Ramos (cell line): ENCODE results near the gene IFI6.

Source experiments
- in situ Hi-C: fragments of 300-500 bp; cut with MboI; formaldehyde crosslinking; loops from one replicate; pipeline ENCODE4 v1.14.3; 2022; ENCODE audit warnings: low sequenced_read_pairs; ENCODE audit not compliant: unreplicated experiment

IFI6 gene

GRCh38 chr1:27676410-27676809 is 4.4 kb upstream of the IFI6 start:
- in situ Hi-C loops, result loop anchor here (10.0 kb wide), 1 partner anchor 278 kb away; the partner anchor contains the start of gene XKR8

GRCh38 chr1:27672750-27673112 is 739 bp upstream of the IFI6 start:
- in situ Hi-C loops, result loop anchor here (10.0 kb wide), 1 partner anchor 282 kb away; the partner anchor contains the start of gene XKR8

DNA sequence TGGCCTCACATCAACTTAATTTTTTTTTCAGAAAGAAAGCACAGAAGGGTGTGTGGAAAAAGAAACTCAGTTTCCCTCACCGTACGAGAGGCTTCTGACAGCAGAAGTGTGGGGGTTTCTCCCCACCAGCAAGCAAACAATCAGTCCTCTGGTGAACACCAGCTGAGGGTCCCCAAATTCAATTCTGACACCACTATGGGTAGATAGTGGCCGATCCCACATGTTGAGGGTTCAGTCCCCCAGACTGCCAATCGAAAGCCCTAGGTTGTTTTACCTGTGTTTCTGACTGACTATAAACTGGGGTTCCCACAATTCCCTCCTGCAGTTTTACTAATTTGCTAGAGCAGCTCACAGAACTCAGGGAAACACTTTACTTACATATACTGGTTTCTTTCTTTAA is 2.1 kb downstream of the IFI6 start:
- in situ Hi-C loops, result loop anchor here (10.0 kb wide), 1 partner anchor 285 kb away; the partner anchor contains the start of gene XKR8

GRCh38 chr1:27668808-27669723 is 2.9 kb downstream of the IFI6 start:
- in situ Hi-C loops, result no loop called here

- in situ Hi-C loops, result no loop called here
Measured at GRCh38 chr1:27668121-27668807, 3.7 kb downstream of the IFI6 start.

DNA sequence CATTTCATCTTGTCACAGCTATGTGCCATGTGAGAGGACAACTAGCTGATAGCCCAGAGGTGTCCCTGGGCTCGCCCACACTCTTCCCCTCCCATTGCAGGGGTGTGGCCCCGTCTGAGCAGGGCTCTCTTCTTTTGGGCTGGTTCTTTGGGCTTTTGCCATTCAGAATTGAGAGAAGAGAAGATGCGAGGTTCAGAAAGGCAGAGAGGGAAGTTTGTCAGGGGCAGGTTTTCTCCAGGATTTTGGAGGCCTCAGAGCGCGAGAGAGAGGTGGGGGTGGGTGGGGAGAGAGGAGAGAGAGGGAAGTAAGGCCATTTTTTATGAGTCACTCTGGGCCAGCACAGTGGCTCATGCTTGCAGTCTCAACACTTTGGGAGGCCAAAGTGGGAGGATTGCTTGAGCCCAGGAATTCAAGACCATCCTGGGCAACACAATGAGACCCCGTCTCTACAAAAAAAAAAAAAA is 5.2 kb downstream of the IFI6 start:
- in situ Hi-C loops, result no loop called here

GRCh38 chr1:27666294-27666693 is 5.7 kb downstream of the IFI6 start:
- in situ Hi-C loops, result no loop called here

- in situ Hi-C loops, result no loop called here
Measured at GRCh38 chr1:27665016-27665651, 6.9 kb downstream of the IFI6 start.

DNA sequence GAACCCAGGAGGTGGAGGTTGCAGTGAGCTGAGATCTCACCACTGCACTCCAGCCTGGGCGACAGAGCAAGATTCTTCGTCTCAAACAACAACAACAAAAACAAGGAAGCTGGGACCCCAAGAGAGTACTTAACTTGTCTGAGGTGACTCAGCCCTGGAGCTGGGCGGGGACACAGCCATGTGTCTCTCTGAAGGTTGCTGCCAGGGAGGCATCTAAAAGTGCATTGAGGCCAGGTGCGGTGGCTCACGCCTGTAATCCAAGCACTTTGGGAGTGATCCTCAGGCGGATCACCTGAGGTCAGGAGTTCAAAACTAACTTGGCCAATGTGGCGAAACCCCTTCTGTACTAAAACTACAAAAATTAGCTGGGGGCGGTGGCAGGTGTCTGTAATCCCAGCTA is 7.7 kb downstream of the IFI6 start:
- in situ Hi-C loops, result loop anchor here (5.0 kb wide), 2 partner anchors 57 to 272 kb away; partner anchors contain the start of gene GPR3

DNA sequence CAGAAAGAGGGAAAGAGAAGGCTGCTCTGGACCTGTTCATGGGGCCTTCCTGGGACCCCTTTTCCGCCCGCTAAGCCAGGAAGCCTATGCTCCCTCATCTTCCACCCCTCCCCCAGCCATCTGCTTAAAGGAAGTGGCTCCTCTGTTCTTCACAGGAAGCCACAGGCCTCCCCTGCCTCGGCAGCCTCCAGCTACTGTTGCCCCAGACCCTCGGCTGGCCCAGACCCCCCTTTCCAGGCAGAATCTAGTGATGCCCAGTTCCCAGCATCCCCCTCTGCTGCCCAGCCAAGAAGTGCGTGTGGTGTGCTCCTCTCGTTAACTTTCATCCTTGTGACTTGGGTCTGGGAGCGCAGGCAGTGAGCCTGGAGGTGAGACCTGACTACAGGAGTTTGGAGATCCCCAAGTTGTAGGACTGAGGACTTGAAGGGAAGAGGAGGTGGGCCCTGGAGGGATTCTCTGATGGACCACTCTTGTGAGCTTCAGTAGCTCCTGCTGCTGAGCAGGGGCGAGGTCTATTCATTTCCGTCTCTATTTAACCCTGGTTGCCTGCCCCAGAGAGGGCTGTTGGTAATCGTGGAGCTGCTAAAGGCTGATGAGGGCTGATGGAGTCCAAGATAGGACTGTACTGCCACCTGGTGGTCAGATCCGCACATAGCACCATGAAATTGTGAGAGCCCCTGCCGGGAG is 9.1 kb downstream of the IFI6 start:
- in situ Hi-C loops, result loop anchor here (5.0 kb wide), 2 partner anchors 56 to 271 kb away; partner anchors contain the start of gene GPR3

DNA sequence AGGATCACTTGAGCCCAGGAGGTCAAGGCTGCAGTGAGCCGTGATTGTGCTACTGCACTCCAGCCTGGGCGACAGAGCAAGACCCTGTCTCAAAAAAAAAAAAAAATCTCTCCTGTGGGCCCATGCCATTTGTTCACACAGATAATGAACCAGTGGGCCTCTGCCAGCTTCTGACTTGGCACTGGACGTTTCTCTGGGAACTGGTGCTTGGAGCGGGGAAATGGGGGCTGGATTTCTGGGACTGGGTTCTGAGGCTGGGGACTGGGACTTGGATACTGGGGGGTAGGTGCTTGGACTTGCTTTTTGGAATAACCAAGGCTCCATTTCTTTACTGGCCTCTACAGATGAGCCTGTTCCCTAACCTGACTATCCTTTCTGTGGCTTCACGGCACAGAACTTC is 9.7 kb downstream of the IFI6 start:
- in situ Hi-C loops, result loop anchor here (5.0 kb wide), 2 partner anchors 55 to 270 kb away; partner anchors contain the start of gene GPR3

- in situ Hi-C loops, result loop anchor here (5.0 kb wide), 2 partner anchors 54 to 269 kb away; partner anchors contain the start of gene GPR3
Measured at GRCh38 chr1:27661412-27662075, 10.4 kb downstream of the IFI6 start.

DNA sequence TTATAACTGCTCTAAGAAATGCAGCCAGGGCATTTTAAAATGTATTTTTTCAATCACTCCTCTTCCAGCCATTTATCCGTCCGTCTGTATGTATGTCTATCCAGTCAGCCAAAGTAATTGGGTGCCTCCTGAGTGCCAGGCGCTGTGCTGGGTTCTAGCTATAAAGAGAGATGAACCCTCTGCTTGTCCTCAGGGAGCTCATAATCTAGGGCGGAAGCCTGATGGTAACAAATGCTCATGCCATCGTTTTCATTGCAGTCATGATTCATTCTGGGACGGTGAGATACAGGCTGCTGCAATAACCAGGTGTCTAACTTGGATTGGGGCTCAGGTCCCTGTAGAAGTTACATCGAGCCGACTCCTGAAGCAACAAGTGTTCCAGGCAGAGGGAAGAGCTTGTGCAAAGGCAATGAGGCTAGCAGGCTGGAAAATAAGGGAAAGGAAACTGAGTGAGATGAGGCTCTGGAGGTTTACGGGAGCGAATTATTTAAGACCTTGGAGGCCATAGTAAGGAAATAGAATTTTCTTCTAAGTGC is 11.6 kb downstream of the IFI6 start:
- in situ Hi-C loops, result loop anchor here (5.0 kb wide), 2 partner anchors 53 to 268 kb away; partner anchors contain the start of gene GPR3

- in situ Hi-C loops, result loop anchor here (5.0 kb wide), 2 partner anchors 52 to 267 kb away; partner anchors contain the start of gene GPR3
Measured at GRCh38 chr1:27659497-27660299, 12.3 kb downstream of the IFI6 start.

DNA sequence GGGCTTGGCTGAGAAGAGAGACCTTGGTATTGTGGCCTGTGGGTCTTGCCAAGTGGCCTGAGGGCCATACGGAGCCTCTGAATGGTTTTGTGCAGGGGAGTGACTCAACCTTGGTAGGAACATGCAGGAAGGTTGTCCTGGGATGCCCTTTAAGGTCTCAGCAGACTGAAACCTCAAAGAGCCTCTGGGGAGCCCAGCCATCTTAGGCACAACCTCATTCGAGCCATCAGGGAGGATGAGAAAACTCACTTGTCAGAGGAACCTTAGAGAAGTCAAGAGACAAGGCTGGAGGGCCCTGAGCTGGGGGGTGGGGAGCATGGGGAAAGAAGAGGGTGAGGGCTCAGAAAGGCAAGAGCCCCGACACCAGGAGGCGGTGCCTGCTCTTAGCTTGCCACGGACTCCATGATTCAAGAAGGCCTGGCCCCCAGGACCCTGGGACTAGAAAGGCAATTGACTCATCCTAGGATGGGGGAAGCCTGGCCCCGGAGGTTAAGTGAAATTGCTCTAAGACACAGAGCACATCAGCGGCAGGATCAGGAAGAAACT is 13.0 kb downstream of the IFI6 start:
- in situ Hi-C loops, result no loop called here

- in situ Hi-C loops, result no loop called here
Measured at GRCh38 chr1:27656157-27656893, 15.7 kb downstream of the IFI6 start.
